Activated CD8-positive, alpha-beta T cell treated with anti-CD3 and anti-CD28 coated beads for 36 hours (primary cell): Measurements from ENCODE around the gene NELFA. TPM values are rescaled to one million over a fixed set of nuclear protein-coding genes. Genes with fewer than 3 reads are reported as not detected.

Experiments used
- ATAC-seq: fragments of 200-7000 bp; cut with Tn5 transposase; one replicate; pipeline ENCODE4 v1.10.0; 2021; ENCODE audit warnings: mild to moderate bottlenecking, moderate library complexity
- CTCF ChIA-PET: fragments of 350-600 bp; sonication (Branson Sonifier 250); formaldehyde crosslinking; loops from one replicate; lab custom pipeline; 2021; ENCODE audit warnings: antibody characterized with exemption; lab: Charles Lee
- POLR2A ChIA-PET: fragments of 350-600 bp; sonication (Branson Sonifier 250); formaldehyde crosslinking; loops from one replicate; lab custom pipeline; 2021; ENCODE audit warnings: antibody characterized with exemption; lab: Charles Lee
- DNase-seq: peaks from one replicate; pipeline ENCODE4 v3.0.0-alpha.2; 2020
- H3K27ac Mint-ChIP-seq: one replicate; pipeline ENCODE4 v1.8.0; 2021; ENCODE audit warnings: mild to moderate bottlenecking, mixed read lengths
- H3K27me3 Mint-ChIP-seq: one replicate; pipeline ENCODE4 v1.8.0; 2021; ENCODE audit warnings: mixed read lengths
- H3K36me3 Mint-ChIP-seq: one replicate; pipeline ENCODE4 v1.8.0; 2021; ENCODE audit warnings: low read depth, mixed read lengths
- H3K4me1 Mint-ChIP-seq: one replicate; pipeline ENCODE4 v1.8.0; 2021; ENCODE audit warnings: low read depth, mixed read lengths
- H3K4me3 Mint-ChIP-seq: one replicate; pipeline ENCODE4 v1.8.0; 2021; ENCODE audit warnings: mild to moderate bottlenecking, moderate library complexity, mixed read lengths
- H3K9me3 Mint-ChIP-seq: one replicate; pipeline ENCODE4 v1.8.0; 2021; ENCODE audit warnings: mixed read lengths
- intact Hi-C: fragments of 100-400 bp; cut with micrococcal nuclease; formaldehyde crosslinking; loops from one replicate; pipeline ENCODE4 v1.10.0; 2022
- total RNA-seq, 2 experiments: library from RNA; stranded (reverse); gene quantifications; one replicate each; pipeline ENCODE4 v1.2.3, GENCODE V29; 2021
- TF ChIP-seq, protein P1 (sequence below): fragments of 200-600 bp; IDR thresholded peaks from one replicate; pipeline ENCODE4 v1.8.0; 2022; ENCODE audit warnings: antibody characterized with exemption, mild to moderate bottlenecking

NELFA gene
- total RNA-seq, 2 experiments from 2014 or later, result 43.9 to 46.3 TPM

DNA sequence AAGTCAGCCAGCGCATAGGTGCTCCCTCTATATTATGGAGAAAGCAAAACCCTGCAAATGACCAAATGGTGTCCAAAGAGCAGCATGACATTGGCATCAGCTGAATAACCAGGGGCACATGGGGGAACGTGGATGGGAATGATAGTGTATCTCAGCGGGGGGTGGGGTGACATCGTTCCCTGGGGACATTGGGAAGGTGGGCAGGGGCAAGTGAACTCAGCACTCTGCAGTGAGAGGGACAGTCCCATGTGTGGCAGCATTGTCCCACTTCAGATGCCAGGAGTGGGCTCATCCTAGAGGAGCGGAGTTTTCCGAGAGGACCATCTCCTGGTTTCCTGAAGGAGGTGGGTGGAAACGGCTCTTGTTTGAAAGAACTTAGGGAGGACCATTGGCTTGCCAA lies 64.8 kb downstream of the NELFA start:
- no peak for DNase-seq
- ChIA-PET CTCF (no interaction called here), POLR2A (no interaction called here)
- no peak for ATAC-seq
- Mint-ChIP-seq H3K4me3 (no peak overlapping the region), H3K9me3 (no peaks in the 10 kb centered on the region), H3K27me3 (no peaks in the 10 kb centered on the region), H3K27ac (no peak overlapping the region), H3K36me3 (peaks cover 42% of the 10 kb centered on the region), H3K4me1 (no peaks in the 10 kb centered on the region)
- intact Hi-C loops, result no loop called here
- TF ChIP-seq, protein P1, sequence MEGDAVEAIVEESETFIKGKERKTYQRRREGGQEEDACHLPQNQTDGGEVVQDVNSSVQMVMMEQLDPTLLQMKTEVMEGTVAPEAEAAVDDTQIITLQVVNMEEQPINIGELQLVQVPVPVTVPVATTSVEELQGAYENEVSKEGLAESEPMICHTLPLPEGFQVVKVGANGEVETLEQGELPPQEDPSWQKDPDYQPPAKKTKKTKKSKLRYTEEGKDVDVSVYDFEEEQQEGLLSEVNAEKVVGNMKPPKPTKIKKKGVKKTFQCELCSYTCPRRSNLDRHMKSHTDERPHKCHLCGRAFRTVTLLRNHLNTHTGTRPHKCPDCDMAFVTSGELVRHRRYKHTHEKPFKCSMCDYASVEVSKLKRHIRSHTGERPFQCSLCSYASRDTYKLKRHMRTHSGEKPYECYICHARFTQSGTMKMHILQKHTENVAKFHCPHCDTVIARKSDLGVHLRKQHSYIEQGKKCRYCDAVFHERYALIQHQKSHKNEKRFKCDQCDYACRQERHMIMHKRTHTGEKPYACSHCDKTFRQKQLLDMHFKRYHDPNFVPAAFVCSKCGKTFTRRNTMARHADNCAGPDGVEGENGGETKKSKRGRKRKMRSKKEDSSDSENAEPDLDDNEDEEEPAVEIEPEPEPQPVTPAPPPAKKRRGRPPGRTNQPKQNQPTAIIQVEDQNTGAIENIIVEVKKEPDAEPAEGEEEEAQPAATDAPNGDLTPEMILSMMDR, result no peak

DNA sequence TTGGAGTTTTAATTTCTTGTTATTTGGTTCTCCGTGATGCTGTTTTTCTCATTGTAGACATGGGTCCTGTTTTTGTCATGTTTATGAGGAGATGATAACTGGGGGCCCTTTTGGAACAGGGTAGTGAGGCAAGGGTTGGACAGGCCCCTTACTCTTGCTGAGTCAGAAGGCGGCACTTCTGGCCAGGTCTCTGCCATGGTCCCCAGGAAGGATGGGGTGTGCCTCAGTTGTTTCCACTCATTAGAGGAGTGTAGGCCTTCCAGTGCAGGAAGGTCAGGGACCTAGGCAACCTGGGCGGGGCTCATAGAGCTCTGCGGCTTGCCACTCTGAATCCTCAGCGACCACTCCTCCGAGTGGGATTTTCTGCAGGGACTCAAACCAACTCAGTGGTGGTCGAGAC lies 68.2 kb downstream of the NELFA start:
- CTCF ChIA-PET, result interaction anchor here (1.5 kb wide), 1 partner anchor 247 kb away, joined by 3 read pairs; no protein-coding TSS in a partner anchor
- Mint-ChIP-seq H3K36me3 (peaks cover 54% of the 10 kb centered on the region), H3K27ac (no peak overlapping the region)

DNA sequence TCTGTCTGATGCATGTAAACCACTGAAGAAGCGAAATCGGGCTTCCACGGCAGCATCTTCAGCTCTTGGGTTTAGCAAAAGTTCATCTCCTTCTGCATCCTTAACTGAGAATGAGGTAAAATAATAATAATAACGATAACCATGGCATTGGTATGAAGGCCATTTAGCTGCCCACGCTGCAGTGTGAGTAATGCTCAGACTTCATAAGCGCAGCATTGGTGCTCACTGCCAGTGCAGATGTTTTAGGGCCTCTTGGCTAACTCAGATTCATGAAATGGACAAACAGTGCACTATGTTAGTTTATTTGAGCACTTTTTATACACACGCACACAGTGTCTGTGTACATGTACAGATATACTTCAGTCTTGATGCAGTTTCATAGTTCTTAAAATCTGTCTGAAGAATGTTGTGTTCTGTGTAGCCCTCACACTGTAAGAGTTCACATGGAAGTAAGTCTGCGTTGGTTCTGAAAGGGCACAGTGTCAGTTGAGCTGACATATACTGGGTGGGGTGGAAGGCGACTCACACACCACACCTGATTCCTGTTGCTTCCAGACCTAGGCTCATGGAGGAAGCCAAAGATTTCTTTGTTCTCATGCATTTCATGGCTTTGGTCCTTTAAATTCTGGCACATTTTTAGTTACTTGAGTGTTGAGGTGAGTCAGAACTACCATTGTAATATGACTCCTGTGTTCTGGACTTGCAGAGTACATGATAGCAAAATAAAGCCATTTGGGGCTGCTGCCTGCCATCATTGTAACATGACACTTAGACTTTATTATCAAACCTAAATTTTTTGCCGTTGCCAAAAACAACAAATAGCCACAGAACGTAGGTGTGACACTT lies 68.9 kb downstream of the NELFA start:
- TF ChIP-seq, protein P1, result no peak
- Mint-ChIP-seq H3K27me3 (no peaks in the 10 kb centered on the region), H3K36me3 (peaks cover 51% of the 10 kb centered on the region), H3K4me1 (no peaks in the 10 kb centered on the region), H3K4me3 (no peak overlapping the region), H3K9me3 (no peaks in the 10 kb centered on the region), H3K27ac (no peak overlapping the region)
- ChIA-PET CTCF (interaction anchor here (1.5 kb wide), 1 partner anchor 247 kb away, joined by 3 read pairs; no protein-coding TSS in a partner anchor), POLR2A (no interaction called here)
- DNase-seq (no peak), ATAC-seq (no peak)
- intact Hi-C loops, result no loop called here

More for the DNA sequence above, 68.2 kb downstream of the NELFA start:
- Mint-ChIP-seq H3K9me3 (no peaks in the 10 kb centered on the region), H3K4me1 (no peaks in the 10 kb centered on the region), H3K27me3 (no peaks in the 10 kb centered on the region), H3K4me3 (no peak overlapping the region)
- ATAC-seq (no peak), DNase-seq (no peak)
- POLR2A ChIA-PET, result no interaction called here
- TF ChIP-seq, protein P1, result no peak
- intact Hi-C loops, result no loop called here

DNA sequence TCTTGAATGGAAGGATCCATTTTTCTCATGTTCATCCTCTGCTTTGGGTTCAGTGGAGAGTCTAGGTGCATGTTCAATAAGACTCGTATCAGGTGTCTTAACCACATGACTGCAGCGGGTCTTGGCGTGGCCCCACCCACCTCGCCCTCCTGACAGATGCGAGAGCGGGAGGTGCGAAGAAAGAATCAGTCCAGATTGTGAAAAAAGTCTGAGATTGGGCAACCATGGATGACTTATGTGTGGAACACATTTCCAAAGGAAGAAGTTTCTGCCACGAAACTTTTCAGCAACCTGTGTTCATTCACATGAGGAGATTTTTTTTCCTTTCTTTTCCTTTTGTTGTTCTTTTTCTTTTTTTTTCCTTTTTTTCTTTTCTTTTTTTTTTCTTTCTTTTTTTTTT lies 70.7 kb downstream of the NELFA start:
- ChIA-PET CTCF (interaction anchor here (1.0 kb wide), 1 partner anchor 39 kb away, joined by 3 read pairs; no protein-coding TSS in a partner anchor), POLR2A (no interaction called here)
- no peak for ATAC-seq
- TF ChIP-seq, protein P1, result no peak
- H3K4me1 Mint-ChIP-seq, result no peaks in the 10 kb centered on the region
- intact Hi-C loops, result no loop called here
- DNase-seq, result no peak
- no peak overlapping the region for H3K27ac Mint-ChIP-seq
- no peaks in the 10 kb centered on the region for H3K27me3 Mint-ChIP-seq
- no peaks in the 10 kb centered on the region for H3K9me3 Mint-ChIP-seq
- no peak overlapping the region for H3K4me3 Mint-ChIP-seq
- H3K36me3 Mint-ChIP-seq, result peaks cover 48% of the 10 kb centered on the region

DNA sequence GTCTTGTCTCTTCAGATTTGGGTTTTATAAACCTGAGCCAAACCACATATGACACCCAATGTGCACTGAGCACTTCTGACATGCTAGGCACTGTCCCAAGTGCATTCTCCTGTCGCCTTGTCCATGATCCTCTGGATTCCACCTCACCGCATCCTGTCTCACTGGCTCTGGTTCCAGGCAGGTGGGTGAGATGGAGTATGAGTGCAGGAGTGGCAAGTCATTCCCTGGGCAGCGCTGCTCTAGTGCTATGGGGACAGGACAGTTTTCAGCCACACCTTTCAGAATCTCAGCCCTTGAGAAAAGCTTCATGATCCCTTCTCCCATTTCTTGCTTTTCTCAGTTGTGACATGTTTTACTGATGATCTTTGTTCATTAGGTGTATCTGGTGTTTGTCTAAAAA lies 71.2 kb downstream of the NELFA start:
- TF ChIP-seq, protein P1, result no peak
- Mint-ChIP-seq H3K27me3 (no peaks in the 10 kb centered on the region), H3K4me3 (no peak overlapping the region), H3K36me3 (peaks cover 45% of the 10 kb centered on the region), H3K27ac (no peak overlapping the region), H3K4me1 (no peaks in the 10 kb centered on the region), H3K9me3 (no peaks in the 10 kb centered on the region)
- CTCF ChIA-PET, result no interaction called here
- intact Hi-C loops, result no loop called here
- ATAC-seq, result no peak
- no peak for DNase-seq
- POLR2A ChIA-PET, result no interaction called here
